22Rv1 (cell line): ENCODE results near the gene MTHFD2L.
"Not testable (repeated sequence)": the region's sequence is repeated elsewhere in the genome, so short reads cannot be mapped to it uniquely, and the experiment has no call there.

Source experiments
- H3K27ac ChIP-seq: fragments of 450-650 bp; 2 replicates; pipeline ENCODE4 v1.5.1; 2017
- ZFX ChIP-seq: fragments of 450-650 bp; IDR thresholded peaks from 2 replicates; pipeline ENCODE4 v1.6.1; 2017; ENCODE audit warnings: antibody characterized with exemption, borderline replicate concordance
- TF ChIP-seq, protein P1 (sequence below): fragments of 450-650 bp; IDR thresholded peaks from 2 replicates; pipeline ENCODE4 v1.5.1; 2017; ENCODE audit warnings: mild to moderate bottlenecking

The MTHFD2L gene

DNA sequence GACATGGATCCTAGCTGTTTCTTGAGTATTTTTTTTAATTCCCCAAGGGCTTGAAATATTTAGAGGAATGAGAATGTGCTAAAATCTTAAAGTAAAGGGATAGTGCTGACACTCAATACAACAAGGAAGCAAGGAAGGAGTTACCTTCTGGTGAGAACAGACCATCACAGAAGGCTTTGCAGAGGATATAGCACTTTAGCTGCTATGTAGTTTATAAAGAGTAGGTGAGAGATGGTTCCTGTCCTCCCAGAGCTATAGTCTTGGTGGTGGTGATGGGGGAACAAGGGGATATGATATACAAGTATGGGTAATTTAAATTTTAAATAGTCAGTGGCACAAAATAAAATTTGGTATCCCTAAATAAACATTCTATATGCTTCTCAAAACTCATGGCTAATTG lies 47.6 kb downstream of the MTHFD2L start:
- no peak overlapping the region for H3K27ac ChIP-seq

DNA sequence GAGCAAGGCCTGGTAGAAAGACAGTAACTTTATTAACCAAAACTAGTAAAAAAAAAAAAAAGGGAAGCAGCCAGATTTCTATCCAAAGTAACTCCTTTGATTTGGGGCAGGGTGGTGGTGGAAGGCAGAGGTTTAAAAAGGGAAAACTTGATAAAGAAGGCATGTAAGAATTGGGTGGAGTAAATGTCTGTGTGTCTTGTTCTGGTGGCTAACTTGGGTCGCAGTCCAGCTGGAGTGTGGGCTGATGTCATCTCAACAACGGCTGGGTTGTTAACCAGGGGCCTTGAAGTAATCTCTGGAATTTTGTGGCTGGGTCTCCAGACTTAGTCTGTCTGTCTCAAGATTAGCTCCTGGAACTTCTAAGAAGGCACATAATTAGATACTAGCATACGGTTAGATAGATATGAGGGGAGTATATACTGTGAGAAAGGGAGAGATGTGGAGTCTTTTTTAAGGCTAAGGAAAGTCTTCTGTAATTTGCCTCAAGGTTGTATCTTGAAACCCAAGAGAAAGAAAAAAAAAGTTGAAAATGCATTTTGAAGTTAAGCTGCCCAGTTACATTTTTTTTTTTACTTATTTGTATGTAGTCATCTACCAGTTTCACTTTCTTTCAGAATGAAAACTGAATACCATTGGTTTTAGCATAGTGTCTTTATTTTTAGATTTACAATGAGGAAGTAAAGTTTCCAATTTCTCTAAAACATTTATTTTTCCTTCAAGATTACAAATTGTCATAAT lies 48.3 kb downstream of the MTHFD2L start:
- TF ChIP-seq, protein P1, sequence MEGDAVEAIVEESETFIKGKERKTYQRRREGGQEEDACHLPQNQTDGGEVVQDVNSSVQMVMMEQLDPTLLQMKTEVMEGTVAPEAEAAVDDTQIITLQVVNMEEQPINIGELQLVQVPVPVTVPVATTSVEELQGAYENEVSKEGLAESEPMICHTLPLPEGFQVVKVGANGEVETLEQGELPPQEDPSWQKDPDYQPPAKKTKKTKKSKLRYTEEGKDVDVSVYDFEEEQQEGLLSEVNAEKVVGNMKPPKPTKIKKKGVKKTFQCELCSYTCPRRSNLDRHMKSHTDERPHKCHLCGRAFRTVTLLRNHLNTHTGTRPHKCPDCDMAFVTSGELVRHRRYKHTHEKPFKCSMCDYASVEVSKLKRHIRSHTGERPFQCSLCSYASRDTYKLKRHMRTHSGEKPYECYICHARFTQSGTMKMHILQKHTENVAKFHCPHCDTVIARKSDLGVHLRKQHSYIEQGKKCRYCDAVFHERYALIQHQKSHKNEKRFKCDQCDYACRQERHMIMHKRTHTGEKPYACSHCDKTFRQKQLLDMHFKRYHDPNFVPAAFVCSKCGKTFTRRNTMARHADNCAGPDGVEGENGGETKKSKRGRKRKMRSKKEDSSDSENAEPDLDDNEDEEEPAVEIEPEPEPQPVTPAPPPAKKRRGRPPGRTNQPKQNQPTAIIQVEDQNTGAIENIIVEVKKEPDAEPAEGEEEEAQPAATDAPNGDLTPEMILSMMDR, result no peak
- no peak for TF ChIP-seq ZFX
- no peak overlapping the region for H3K27ac ChIP-seq

More for the DNA sequence above, 47.6 kb downstream of the MTHFD2L start:
- TF ChIP-seq ZFX, result no peak
- TF ChIP-seq, protein P1, result no peak

DNA sequence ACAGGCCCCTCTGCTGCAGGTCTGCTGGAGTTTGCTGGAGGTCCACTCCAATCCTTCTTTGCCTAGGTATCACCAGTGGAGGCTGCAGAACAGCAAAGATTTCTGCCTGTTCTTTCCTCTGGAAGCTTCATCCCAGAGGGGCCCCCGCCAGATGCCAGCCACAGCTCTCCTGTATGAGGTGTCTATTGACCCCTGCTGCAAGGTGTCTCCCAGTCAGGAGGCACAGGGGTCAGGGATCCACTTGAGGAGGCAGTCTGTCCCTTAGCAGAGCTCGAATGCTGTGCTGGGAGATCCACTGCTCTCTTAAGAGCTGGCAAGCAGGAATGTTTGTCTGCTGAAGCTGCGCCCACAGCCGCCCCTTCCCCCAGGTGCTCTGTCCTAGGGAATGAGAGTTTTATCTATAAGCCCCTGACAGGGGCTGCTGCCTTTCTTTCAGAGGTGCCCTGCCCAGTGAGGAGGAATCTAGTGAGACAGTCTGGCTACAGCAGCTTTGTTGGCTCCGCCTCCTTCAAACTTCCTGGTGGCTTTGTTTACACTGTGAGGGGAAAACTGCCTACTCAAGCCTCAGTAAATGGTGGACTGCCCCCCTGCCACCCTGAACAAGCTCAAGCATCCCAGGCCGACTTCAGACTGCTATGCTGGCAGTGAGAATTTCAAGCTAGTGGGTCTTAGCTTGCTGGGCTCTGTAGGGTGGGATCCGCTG lies 56.7 kb downstream of the MTHFD2L start:
- H3K27ac ChIP-seq, result not testable (repeated sequence)

DNA sequence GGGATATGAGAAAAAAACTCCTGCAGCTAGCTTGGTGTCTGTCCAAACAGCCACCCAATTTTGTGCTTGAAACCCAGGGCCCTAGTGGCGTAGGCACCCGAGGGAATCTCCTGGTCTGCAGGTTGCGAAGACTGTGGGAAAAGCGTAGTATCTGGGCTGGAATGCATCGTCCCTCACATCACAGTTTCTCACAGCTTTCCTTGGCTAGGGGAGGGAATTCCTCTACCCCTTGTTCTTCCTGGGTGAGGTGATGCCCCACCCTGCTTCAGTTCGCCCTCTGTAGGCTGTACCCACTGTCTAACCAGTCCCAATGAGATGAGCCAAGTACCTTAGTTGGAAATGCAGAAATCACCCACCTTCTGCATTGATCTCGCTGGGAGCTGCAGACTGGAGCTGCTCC lies 57.3 kb downstream of the MTHFD2L start:
- not testable (repeated sequence) for H3K27ac ChIP-seq

DNA sequence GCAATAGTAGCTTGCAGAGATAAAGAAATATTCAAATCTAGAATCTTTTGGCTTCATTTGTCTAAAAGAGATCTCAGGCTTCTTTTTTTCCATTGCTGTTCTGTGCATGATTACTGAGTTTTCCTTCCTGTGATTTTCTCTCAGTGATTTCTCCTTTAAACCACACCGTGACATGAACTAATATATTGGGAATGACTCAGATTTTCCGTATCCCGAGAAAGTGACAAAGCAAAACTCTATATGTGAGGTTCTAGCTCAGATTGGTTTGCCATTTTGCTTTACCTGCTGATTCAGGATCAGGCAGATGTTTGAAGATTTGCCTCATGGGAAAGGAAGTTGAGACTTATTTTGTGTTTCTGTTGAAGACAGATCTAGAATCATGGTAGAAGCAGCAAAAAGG lies 59.4 kb downstream of the MTHFD2L start:
- H3K27ac ChIP-seq, result no peak overlapping the region
- TF ChIP-seq, protein P1, result no peak
- no peak for TF ChIP-seq ZFX

DNA sequence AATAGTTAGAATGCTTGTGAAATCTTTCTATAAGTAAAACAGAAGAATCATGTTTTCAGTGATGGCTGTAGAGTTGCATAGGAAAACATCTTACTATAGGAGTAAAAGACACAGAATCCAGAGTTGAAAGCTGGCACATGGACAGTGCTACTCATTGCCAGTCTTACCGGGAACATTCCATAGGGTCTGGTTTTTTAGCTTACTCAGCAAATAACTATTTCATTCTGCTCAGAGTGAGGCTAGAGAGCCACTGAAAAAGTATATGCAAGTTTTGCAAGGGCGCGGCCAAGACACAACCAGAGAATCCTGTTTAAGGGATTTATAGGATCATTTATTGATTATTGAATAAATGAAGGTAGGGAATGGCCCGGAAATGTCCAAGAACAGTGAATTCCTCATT lies 60.3 kb downstream of the MTHFD2L start:
- TF ChIP-seq, protein P1, result no peak
- TF ChIP-seq ZFX, result no peak
- no peak overlapping the region for H3K27ac ChIP-seq

DNA sequence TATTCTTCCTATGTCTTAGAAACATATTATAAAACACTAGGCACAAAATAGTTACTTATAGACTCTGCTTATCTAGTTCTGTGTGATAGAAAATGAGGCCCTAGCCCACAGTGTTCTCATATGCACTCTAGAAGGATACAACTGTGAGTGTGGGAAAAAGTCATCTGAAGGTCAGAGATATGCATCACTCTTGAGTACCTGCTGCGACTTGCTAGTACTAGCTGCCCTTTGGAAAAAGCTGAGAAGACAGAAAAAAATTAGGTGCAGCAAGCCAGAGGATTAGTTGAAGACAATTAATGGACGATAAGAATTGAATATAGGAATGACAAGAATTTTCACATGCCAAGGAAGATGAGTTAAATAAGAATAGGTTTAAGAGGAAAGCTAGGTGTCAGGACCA lies 61.3 kb downstream of the MTHFD2L start:
- H3K27ac ChIP-seq, result no peak overlapping the region
- no peak for TF ChIP-seq ZFX
- TF ChIP-seq, protein P1, result no peak

DNA sequence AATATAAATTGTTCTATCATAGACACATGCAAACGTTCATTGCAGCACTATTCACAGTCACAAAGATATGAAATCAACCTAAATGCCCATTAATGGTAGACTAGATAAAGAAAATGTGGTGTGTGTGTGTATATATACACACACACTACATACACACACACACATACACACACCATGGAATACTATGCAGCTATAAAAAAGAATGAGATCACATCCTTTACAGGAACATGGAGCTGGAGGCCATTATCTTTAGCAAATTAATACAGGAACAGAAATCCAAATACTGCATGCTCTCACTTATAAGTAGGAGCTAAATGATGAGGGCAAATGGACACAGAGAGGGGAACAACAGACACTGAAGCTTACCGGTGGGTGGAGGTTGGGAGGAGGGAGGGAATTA lies 65.2 kb downstream of the MTHFD2L start:
- no peak overlapping the region for H3K27ac ChIP-seq
- TF ChIP-seq, protein P1, result no peak
- TF ChIP-seq ZFX, result no peak
